ENCODE results near the gene RBM24. TPM values are rescaled to one million over a fixed set of nuclear protein-coding genes. Genes with fewer than 3 reads are reported as not detected.

RBM24 gene
- total RNA-seq, 1 experiment from 2014 or later: 0.48 TPM

- peaks cover 2% of the 10 kb centered on the region for H3K27me3 Mint-ChIP-seq (ENCODE audit: low read depth)
- no peak overlapping the region for H2BK120ac ChIP-seq (ENCODE audit: low read depth, low read length, poor library complexity, severe bottlenecking)
Observed at GRCh38 chr6:17240803-17241500, 40.2 kb upstream of the RBM24 start.

More at GRCh38 chr6:17240803-17241500, 40.2 kb upstream of the RBM24 start:
- no peak overlapping the region for H2BK12ac ChIP-seq (ENCODE audit: insufficient read length, low read depth, low read length)
- H3K4ac ChIP-seq (ENCODE audit: low read depth, low read length): no peak overlapping the region
- H3K36me3 Mint-ChIP-seq (ENCODE audit: insufficient read depth in 1 of 3, low read depth in 3 of 3): peaks cover 0 to 14% (median 3%) of the 10 kb centered on the region in 3 experiments; a peak in 4 of 7 replicates
- no peak overlapping the region for H2BK20ac ChIP-seq (ENCODE audit: low read depth, low read length, poor library complexity, severe bottlenecking)
- no peak overlapping the region for H3K18ac ChIP-seq (ENCODE audit: insufficient read length, low read depth, low read length)
- no peak overlapping the region for H4K5ac ChIP-seq (ENCODE audit: insufficient read length, low read depth, low read length)
- H2AK5ac ChIP-seq (ENCODE audit: insufficient read length, low read length): no peak overlapping the region
- no peaks in the 10 kb centered on the region for H3K23me2 ChIP-seq (ENCODE audit: insufficient read length, low read depth, low read length, poor library complexity, severe bottlenecking)
- no peak overlapping the region for H3K4me2 ChIP-seq (ENCODE audit: insufficient read depth, insufficient read length, low read length)
- H3K9me3 ChIP-seq (ENCODE audit: control insufficient read depth, low read depth, low read length): no peaks in the 10 kb centered on the region
- H4K20me1 ChIP-seq (ENCODE audit: control insufficient read depth, insufficient read depth, insufficient read length): no peaks in the 10 kb centered on the region
- peaks cover 12 to 14% of the 10 kb centered on the region in 2 experiments; a peak in 4 of 5 replicates for H3K9me3 Mint-ChIP-seq
- H3K23ac ChIP-seq (ENCODE audit: insufficient read length, low read depth, low read length): no peak overlapping the region
- no peak overlapping the region for H4K91ac ChIP-seq (ENCODE audit: insufficient read length, low read depth, low read length)
- no peak overlapping the region for H2BK5ac ChIP-seq (ENCODE audit: insufficient read length, low read length)
- no peak overlapping the region for H3K27ac ChIP-seq (ENCODE audit: insufficient read length, low read depth, low read length)
- no peak overlapping the region for H3K9ac ChIP-seq (ENCODE audit: extremely low read depth, insufficient read length, low read length)
- no peak overlapping the region for H2AFZ ChIP-seq (ENCODE audit: low read length)
- no peak for TF ChIP-seq CTCF (conservative IDR thresholded peaks at IDR 0.05)
- no peaks in the 10 kb centered on the region for H3K27me3 ChIP-seq (ENCODE audit: insufficient read depth, low read length)
- H3K4me3 Mint-ChIP-seq: no peak overlapping the region
- H3K14ac ChIP-seq (ENCODE audit: insufficient read depth, low read length): no peak overlapping the region
- no peaks in the 10 kb centered on the region for H3K4me1 ChIP-seq (ENCODE audit: insufficient read depth, low read length)
- H3K79me2 ChIP-seq (ENCODE audit: insufficient read depth, low read length): no peaks in the 10 kb centered on the region
- no peak overlapping the region for H4K8ac ChIP-seq (replicated peaks; ENCODE audit: insufficient read length, low read depth, low read length)
- peaks cover 15 to 17% of the 10 kb centered on the region in 2 experiments for H3K4me1 Mint-ChIP-seq
- no peak overlapping the region for H3K56ac ChIP-seq (ENCODE audit: insufficient read length, low read depth, low read length)
- no peak overlapping the region for H3T11ph ChIP-seq (ENCODE audit: low read length)
- H3K27ac Mint-ChIP-seq: no peak overlapping the region
- WGBS (ENCODE audit: extremely low coverage, insufficient read length, low lambda C conversion rate): no CpG with 5 or more reads among the region's 3 CpGs
- no peaks in the 10 kb centered on the region for H3K79me1 ChIP-seq (ENCODE audit: insufficient read depth, low read depth, low read length, poor library complexity, severe bottlenecking)
- no peak for DNase-seq
- no peak overlapping the region for H2BK15ac ChIP-seq (ENCODE audit: low read depth, low read length)
